Uterus (tissue), 2 donors: Measurements from ENCODE around the gene ARAP3.

Experiments
- POLR2A ChIP-seq, 2 donors: fragments of 450-650 bp; IDR thresholded peaks; one replicate each; pipeline ENCODE4 v1.6.1; 2016; ENCODE audit warnings: antibody characterized with exemption in 2 of 2, mild to moderate bottlenecking in 1 of 2, moderate library complexity in 1 of 2
- TF ChIP-seq, protein P1 (sequence below), 4 experiments: fragments of 200-600 bp in 2 of 4; fragments of 450-650 bp in 2 of 4; sonication (generic) in 2 of 4; IDR thresholded peaks; one replicate each; pipeline ENCODE4 v1.5.1; 2016 to 2019; ENCODE audit warnings: antibody characterized with exemption in 4 of 4, mild to moderate bottlenecking in 2 of 4, moderate library complexity in 1 of 4

DNA sequence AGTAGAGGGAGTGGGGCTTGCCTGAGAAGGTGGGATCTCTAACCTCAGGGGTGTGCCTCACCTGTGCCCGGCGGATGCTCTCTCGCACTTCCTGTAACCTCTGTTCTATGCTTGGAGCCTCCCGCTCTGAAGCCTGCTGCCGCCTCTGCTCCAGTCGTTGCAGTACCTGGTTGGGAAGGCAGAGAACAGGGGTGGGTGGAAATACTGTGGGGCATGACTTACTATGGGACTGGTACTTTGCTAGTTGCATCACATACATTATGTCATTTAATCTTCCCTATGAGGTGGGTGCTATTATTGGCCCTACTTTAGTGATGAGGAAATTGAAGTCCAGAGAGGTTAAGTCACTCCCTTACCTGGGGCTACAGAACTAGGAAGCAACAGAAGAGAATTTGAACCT is 36.0 kb downstream of the ARAP3 start:
- TF ChIP-seq, protein P1, sequence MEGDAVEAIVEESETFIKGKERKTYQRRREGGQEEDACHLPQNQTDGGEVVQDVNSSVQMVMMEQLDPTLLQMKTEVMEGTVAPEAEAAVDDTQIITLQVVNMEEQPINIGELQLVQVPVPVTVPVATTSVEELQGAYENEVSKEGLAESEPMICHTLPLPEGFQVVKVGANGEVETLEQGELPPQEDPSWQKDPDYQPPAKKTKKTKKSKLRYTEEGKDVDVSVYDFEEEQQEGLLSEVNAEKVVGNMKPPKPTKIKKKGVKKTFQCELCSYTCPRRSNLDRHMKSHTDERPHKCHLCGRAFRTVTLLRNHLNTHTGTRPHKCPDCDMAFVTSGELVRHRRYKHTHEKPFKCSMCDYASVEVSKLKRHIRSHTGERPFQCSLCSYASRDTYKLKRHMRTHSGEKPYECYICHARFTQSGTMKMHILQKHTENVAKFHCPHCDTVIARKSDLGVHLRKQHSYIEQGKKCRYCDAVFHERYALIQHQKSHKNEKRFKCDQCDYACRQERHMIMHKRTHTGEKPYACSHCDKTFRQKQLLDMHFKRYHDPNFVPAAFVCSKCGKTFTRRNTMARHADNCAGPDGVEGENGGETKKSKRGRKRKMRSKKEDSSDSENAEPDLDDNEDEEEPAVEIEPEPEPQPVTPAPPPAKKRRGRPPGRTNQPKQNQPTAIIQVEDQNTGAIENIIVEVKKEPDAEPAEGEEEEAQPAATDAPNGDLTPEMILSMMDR (IDR thresholded peaks at IDR 0.05), result no peak
- no peak for TF ChIP-seq POLR2A (IDR thresholded peaks at IDR 0.05)
